GM23338 (cell line): Measurements from ENCODE around the gene MARK3. TPM values are rescaled to one million over a fixed set of nuclear protein-coding genes. Genes with fewer than 3 reads are reported as not detected.

Experiments
- ATAC-seq: fragments of 200-7000 bp; cut with Tn5 transposase; 3 replicates; pipeline ENCODE4 v1.9.1; 2020
- DNase-seq: peaks from one replicate; pipeline ENCODE4 v3.0.0-alpha.2; 2015; ENCODE audit warnings: low spot score
- H2AFZ ChIP-seq: fragments of 200-600 bp; sonication (generic); 2 replicates; pipeline ENCODE4 v1.8.0; 2016; ENCODE audit warnings: antibody characterized with exemption, mild to moderate bottlenecking, moderate library complexity
- H3F3A ChIP-seq: fragments of 200-600 bp; sonication (generic); replicated peaks from 2 replicates; pipeline ENCODE4 v1.8.0; 2017; ENCODE audit warnings: antibody characterized with exemption, mixed run types, low read depth
- H3K27ac ChIP-seq: fragments of 200-600 bp; sonication (generic); 2 replicates; pipeline ENCODE4 v1.6.1; 2016; ENCODE audit warnings: low read depth
- H3K27me3 ChIP-seq: fragments of 200-600 bp; sonication (generic); 2 replicates; pipeline ENCODE4 v1.8.0; 2016; ENCODE audit warnings: mild to moderate bottlenecking, mixed run types, moderate library complexity; ENCODE audit not compliant: insufficient read depth
- H3K36me3 ChIP-seq: fragments of 200-600 bp; sonication (generic); 2 replicates; pipeline ENCODE4 v1.8.0; 2016; ENCODE audit warnings: mild to moderate bottlenecking; ENCODE audit not compliant: insufficient read depth
- H3K4me1 ChIP-seq: fragments of 200-600 bp; sonication (generic); 2 replicates; pipeline ENCODE4 v1.8.0; 2016; ENCODE audit warnings: mild to moderate bottlenecking, moderate library complexity; ENCODE audit not compliant: insufficient read depth
- H3K4me2 ChIP-seq: fragments of 200-600 bp; sonication (generic); 2 replicates; pipeline ENCODE4 v1.7.1; 2017; ENCODE audit warnings: mixed run types
- H3K4me3 ChIP-seq: fragments of 200-600 bp; sonication (generic); 2 replicates; pipeline ENCODE4 v1.6.1; 2016; ENCODE audit warnings: mixed run types
- H3K79me2 ChIP-seq: fragments of 200-600 bp; sonication (generic); replicated peaks from 2 replicates; pipeline ENCODE4 v1.8.0; 2017; ENCODE audit warnings: mild to moderate bottlenecking; ENCODE audit not compliant: insufficient read depth
- H3K9me2 ChIP-seq: fragments of 200-600 bp; sonication (generic); 2 replicates; pipeline ENCODE4 v1.8.0; 2017; ENCODE audit not compliant: insufficient read depth
- H4K20me1 ChIP-seq: fragments of 200-600 bp; sonication (generic); replicated peaks from 2 replicates; pipeline ENCODE4 v1.8.0; 2017; ENCODE audit warnings: mild to moderate bottlenecking; ENCODE audit not compliant: insufficient read depth
- H3K27ac Mint-ChIP-seq: 2 replicates; pipeline ENCODE4 v1.8.0; 2020; ENCODE audit warnings: inconsistent platforms, mild to moderate bottlenecking, moderate library complexity, mixed read lengths
- H3K27me3 Mint-ChIP-seq: 3 replicates; pipeline ENCODE4 v1.8.0; 2022; ENCODE audit warnings: low read depth, mild to moderate bottlenecking, moderate library complexity, mixed read lengths, inconsistent platforms; ENCODE audit not compliant: insufficient read depth, poor library complexity
- H3K36me3 Mint-ChIP-seq: 3 replicates; pipeline ENCODE4 v1.8.0; 2021; ENCODE audit warnings: low read depth, mild to moderate bottlenecking, inconsistent platforms, moderate library complexity, mixed read lengths
- H3K4me1 Mint-ChIP-seq: 3 replicates; pipeline ENCODE4 v1.8.0; 2020; ENCODE audit warnings: mild to moderate bottlenecking, inconsistent platforms, mixed read lengths
- H3K4me3 Mint-ChIP-seq: 3 replicates; pipeline ENCODE4 v1.8.0; 2021; ENCODE audit warnings: moderate library complexity, mild to moderate bottlenecking, inconsistent platforms, mixed read lengths
- H3K9me3 Mint-ChIP-seq: 3 replicates; pipeline ENCODE4 v1.8.0; 2020; ENCODE audit warnings: moderate library complexity, mild to moderate bottlenecking, inconsistent platforms, mixed read lengths
- EZH2 ChIP-seq: fragments of 200-600 bp; sonication (generic); IDR thresholded peaks from one replicate; pipeline ENCODE4 v1.8.0; 2017; ENCODE audit warnings: antibody characterized with exemption, mild to moderate bottlenecking, low read depth; ENCODE audit not compliant: unreplicated experiment
- EZH2phosphoT487 ChIP-seq: fragments of 200-600 bp; sonication (generic); IDR thresholded peaks from one replicate; pipeline ENCODE4 v1.8.1; 2018; ENCODE audit warnings: antibody characterized with exemption; ENCODE audit not compliant: unreplicated experiment
- JUNB ChIP-seq: IDR thresholded peaks from one replicate; pipeline ENCODE4 v1.6.1; 2016; ENCODE audit warnings: antibody characterized with exemption; ENCODE audit not compliant: unreplicated experiment
- NANOG ChIP-seq: IDR thresholded peaks from 2 replicates; pipeline ENCODE4 v1.6.1; 2016; ENCODE audit warnings: antibody characterized with exemption, borderline replicate concordance
- POLR2AphosphoS5 ChIP-seq: IDR thresholded peaks from 2 replicates; pipeline ENCODE4 v1.6.1; 2016; ENCODE audit warnings: antibody characterized with exemption, low read depth
- REST ChIP-seq: IDR thresholded peaks from one replicate; pipeline ENCODE4 v1.6.1; 2018; ENCODE audit warnings: antibody characterized with exemption; ENCODE audit not compliant: unreplicated experiment
- ZNF114 ChIP-seq: fragments of 250-450 bp; sonication (Bioruptor Pico); IDR thresholded peaks from 2 replicates; pipeline ENCODE4 v1.5.0; 2020; ENCODE audit warnings: mild to moderate bottlenecking, moderate library complexity
- ZNF331 ChIP-seq: fragments of 250-450 bp; sonication (Bioruptor Pico); IDR thresholded peaks from 2 replicates; pipeline ENCODE4 v1.5.0; 2020; ENCODE audit warnings: low read depth, mild to moderate bottlenecking, moderate library complexity
- ZNF462 ChIP-seq: fragments of 250-450 bp; sonication (Bioruptor Pico); IDR thresholded peaks from 2 replicates; pipeline ENCODE4 v1.5.0; 2020; ENCODE audit warnings: mild to moderate bottlenecking, moderate library complexity
- polyA plus RNA-seq: library from polyadenylated mRNA; unstranded; fragments of >200 nt; fragmentation: Nextera tagmentation; extraction: Ambion mirVana; gene quantifications from 2 replicates; pipeline ENCODE4 v1.2.1, GENCODE V29; 2016
- total RNA-seq: library from RNA; depleted of rRNA; stranded (reverse); fragments of >200 nt; shearing (Covaris generic); gene quantifications from 2 replicates; pipeline ENCODE4 v1.2.3, GENCODE V29; 2014

Gene MARK3
- total and polyA plus RNA-seq, 2 experiments from 2014 or later, result 45.9 to 69.7 TPM

- peaks cover 90% of the 10 kb centered on the region for H3F3A ChIP-seq
- peaks cover 87% of the 10 kb centered on the region for H3K36me3 ChIP-seq
- H3K4me1 ChIP-seq, result peaks cover 8% of the 10 kb centered on the region; the same call in 1 of the 2 replicates
- H3K9me2 ChIP-seq, result no peaks in the 10 kb centered on the region
- H2AFZ ChIP-seq, result no peak overlapping the region
- H3K36me3 Mint-ChIP-seq, result peaks cover 97% of the 10 kb centered on the region
- no peak overlapping the region; the same call in 1 of the 2 replicates for H3K27ac ChIP-seq
- H3K9me3 Mint-ChIP-seq, result peaks cover 7% of the 10 kb centered on the region; the same call in 2 of the 3 replicates
- H3K27ac Mint-ChIP-seq, result no peak overlapping the region
- H3K79me2 ChIP-seq, result peaks cover 42% of the 10 kb centered on the region
- no peaks in the 10 kb centered on the region for H3K27me3 ChIP-seq
- H3K4me2 ChIP-seq, result no peak overlapping the region
- no peak for DNase-seq
- peaks cover 13% of the 10 kb centered on the region for H3K27me3 Mint-ChIP-seq
- H3K4me1 Mint-ChIP-seq, result peaks cover 15% of the 10 kb centered on the region
- no peak overlapping the region for H3K4me3 ChIP-seq
- TF ChIP-seq NANOG, result no peak
- no peak for TF ChIP-seq EZH2
- ATAC-seq, result no peak
- peaks cover 83% of the 10 kb centered on the region for H4K20me1 ChIP-seq
- no peak overlapping the region for H3K4me3 Mint-ChIP-seq
Observed at GRCh38 chr14:103339561-103339960, 45.7 kb upstream of the MARK3 start.

GRCh38 chr14:103340480-103341212 lies 44.6 kb upstream of the MARK3 start:
- no peak overlapping the region for H3K4me2 ChIP-seq
- H3K9me2 ChIP-seq, result no peaks in the 10 kb centered on the region
- H3K79me2 ChIP-seq, result peaks cover 31% of the 10 kb centered on the region
- H3K4me3 ChIP-seq, result no peak overlapping the region
- Mint-ChIP-seq H3K4me3 (no peak overlapping the region), H3K9me3 (peaks cover 2% of the 10 kb centered on the region; the same call in 1 of the 3 replicates), H3K4me1 (peaks cover 13% of the 10 kb centered on the region), H3K27ac (no peak overlapping the region), H3K27me3 (peaks cover 8% of the 10 kb centered on the region), H3K36me3 (peaks cover 99% of the 10 kb centered on the region)
- H4K20me1 ChIP-seq, result peaks cover 78% of the 10 kb centered on the region
- H3K4me1 ChIP-seq, result peaks cover 7% of the 10 kb centered on the region
- H3K27me3 ChIP-seq, result no peaks in the 10 kb centered on the region
- no peak overlapping the region for H2AFZ ChIP-seq
- H3K27ac ChIP-seq, result no peak overlapping the region; the same call in 1 of the 2 replicates
- DNase-seq, result no peak
- H3F3A ChIP-seq, result peaks cover 88% of the 10 kb centered on the region
- TF ChIP-seq ZNF114 (CRISPR knock-in tag) (no peak), POLR2AphosphoS5 (no peak), ZNF462 (no peak), EZH2phosphoT487 (no peak), ZNF331 (CRISPR knock-in tag) (no peak), REST (no peak), JUNB (no peak)
- H3K36me3 ChIP-seq, result peaks cover 85% of the 10 kb centered on the region
- ATAC-seq, result no peak
